SK-N-MC (cell line): ENCODE data around the gene S1PR4.

Experiments used
- EZH2 ChIP-seq: fragments of 200-600 bp; sonication (generic); IDR thresholded peaks from one replicate; pipeline ENCODE4 v1.6.1; 2017; ENCODE audit warnings: antibody characterized with exemption
- FOXP2 ChIP-seq: optimal IDR thresholded peaks from 2 replicates; pipeline ENCODE3; 2011; ENCODE audit warnings: mild to moderate bottlenecking, moderate library complexity; ENCODE audit not compliant: insufficient read depth; ENCODE audit errors: extremely low read length, control extremely low read depth
- POLR2AphosphoS5 ChIP-seq: IDR thresholded peaks from 2 replicates; pipeline ENCODE4 v1.6.1; 2012; ENCODE audit warnings: mild to moderate bottlenecking, low read depth, low read length, borderline replicate concordance

DNA sequence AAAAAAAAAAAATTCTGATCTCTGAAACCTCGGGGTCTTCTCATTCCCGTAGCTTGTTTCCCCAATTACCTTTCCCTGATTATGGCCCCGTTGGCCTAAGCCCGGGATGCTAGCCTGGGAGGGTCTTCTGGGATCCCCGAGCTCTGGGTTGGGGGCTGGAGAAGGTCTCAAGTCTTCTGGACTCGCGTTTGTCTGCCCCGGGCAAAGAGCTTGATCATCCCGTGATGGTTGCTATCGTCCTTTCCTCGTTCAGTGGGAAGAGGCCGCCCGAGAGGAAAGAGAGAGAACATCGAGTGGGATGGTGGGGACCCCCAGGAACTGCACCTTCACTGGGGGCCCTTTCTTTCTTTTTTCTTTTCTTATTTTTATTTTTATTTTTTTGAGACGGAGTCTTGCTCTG lies 40.3 kb upstream of the S1PR4 start:
- TF ChIP-seq EZH2 (no peak), POLR2AphosphoS5 (no peak), FOXP2 (no peak)
